ENCODE results near the gene TMEM167B.

DNA sequence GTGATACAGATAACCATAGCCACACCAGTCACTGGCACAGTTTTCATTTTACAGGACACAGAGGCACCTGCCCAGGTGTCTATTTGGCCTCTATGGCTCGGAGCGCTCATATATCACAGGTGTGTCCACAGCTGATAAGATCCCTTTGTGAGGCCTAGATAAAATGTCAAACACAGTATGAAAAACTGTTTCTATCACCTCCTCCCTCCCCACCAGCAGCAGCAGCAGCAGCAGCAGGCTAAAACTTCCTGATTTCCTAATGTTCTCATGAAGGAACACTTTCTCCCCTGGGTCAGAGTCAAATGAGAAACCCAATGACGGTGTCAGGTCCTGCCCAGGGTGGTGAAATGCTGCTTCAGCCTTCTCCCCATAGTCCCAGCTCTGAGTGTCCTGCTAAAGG is 47.8 kb downstream of the TMEM167B start:
- no peak for TF ChIP-seq YY1 (IDR thresholded peaks at IDR 0.05; ENCODE audit: insufficient read depth, insufficient read length)
- no peak for TF ChIP-seq ZNF274 (IDR thresholded peaks at IDR 0.05; ENCODE audit: low read depth, low read length)
